Activated CD4-positive, alpha-beta memory T cell treated with anti-CD3 and anti-CD28 coated beads for 36 hours (primary cell): ENCODE results near the gene TSC1. TPM values are rescaled to one million over a fixed set of nuclear protein-coding genes. Genes with fewer than 3 reads are reported as not detected.

Source experiments
- CTCF ChIA-PET: fragments of 350-600 bp; sonication (Branson Sonifier 250); formaldehyde crosslinking; loops from one replicate; lab custom pipeline; 2021; ENCODE audit warnings: antibody characterized with exemption, inconsistent platforms; lab: Charles Lee
- POLR2A ChIA-PET: fragments of 350-600 bp; sonication (Branson Sonifier 250); formaldehyde crosslinking; loops from one replicate; lab custom pipeline; 2021; ENCODE audit warnings: antibody characterized with exemption; lab: Charles Lee
- DNase-seq: peaks from one replicate; pipeline ENCODE4 v3.0.0-alpha.2; 2020
- H3K27ac Mint-ChIP-seq: one replicate; pipeline ENCODE4 v1.8.0; 2021; ENCODE audit warnings: mixed read lengths
- H3K27me3 Mint-ChIP-seq: one replicate; pipeline ENCODE4 v1.8.0; 2021; ENCODE audit warnings: mixed read lengths
- H3K36me3 Mint-ChIP-seq: one replicate; pipeline ENCODE4 v1.8.0; 2021; ENCODE audit warnings: mixed read lengths
- H3K4me1 Mint-ChIP-seq: one replicate; pipeline ENCODE4 v1.8.0; 2021; ENCODE audit warnings: low read depth, mixed read lengths
- H3K4me3 Mint-ChIP-seq: one replicate; pipeline ENCODE4 v1.8.0; 2021; ENCODE audit warnings: mild to moderate bottlenecking, mixed read lengths
- H3K9me3 Mint-ChIP-seq: one replicate; pipeline ENCODE4 v1.8.0; 2021; ENCODE audit warnings: mixed read lengths
- intact Hi-C: fragments of 100-400 bp; cut with micrococcal nuclease; formaldehyde crosslinking; loops from one replicate; pipeline ENCODE4 v1.15.1; 2023
- total RNA-seq, 2 experiments: library from RNA; stranded (reverse); gene quantifications; one replicate each; pipeline ENCODE4 v1.2.3, GENCODE V29; 2021

TSC1 gene
- total RNA-seq, 2 experiments from 2014 or later, result 19.6 to 23.6 TPM

GRCh38 chr9:132866898-132867297 is 77.5 kb downstream of the TSC1 start:
- H3K4me3 Mint-ChIP-seq, result no peak overlapping the region

GRCh38 chr9:132864691-132865090 is 79.7 kb downstream of the TSC1 start:
- Mint-ChIP-seq H3K36me3 (no peaks in the 10 kb centered on the region), H3K4me3 (no peak overlapping the region), H3K27me3 (peaks cover 7% of the 10 kb centered on the region), H3K9me3 (no peaks in the 10 kb centered on the region), H3K27ac (no peak overlapping the region), H3K4me1 (no peaks in the 10 kb centered on the region)
- intact Hi-C loops, result no loop called here
- ChIA-PET CTCF (interaction anchor here (0.7 kb wide), 1 partner anchor 37 kb away, joined by 3 read pairs; no protein-coding TSS in a partner anchor), POLR2A (no interaction called here)
- no peak for DNase-seq

More at GRCh38 chr9:132866898-132867297, 77.5 kb downstream of the TSC1 start:
- DNase-seq, result no peak
- Mint-ChIP-seq H3K36me3 (no peaks in the 10 kb centered on the region), H3K9me3 (no peaks in the 10 kb centered on the region), H3K4me1 (peaks cover 7% of the 10 kb centered on the region), H3K27me3 (peaks cover 3% of the 10 kb centered on the region), H3K27ac (no peak overlapping the region)
- CTCF ChIA-PET, result interaction anchor here (1.4 kb wide), 1 partner anchor 18 kb away, joined by 3 read pairs; no protein-coding TSS in a partner anchor
- POLR2A ChIA-PET, result no interaction called here
- intact Hi-C loops, result no loop called here

GRCh38 chr9:132864277-132864676 is 80.1 kb downstream of the TSC1 start:
- H3K9me3 Mint-ChIP-seq, result no peaks in the 10 kb centered on the region
- intact Hi-C loops, result no loop called here
- DNase-seq, result no peak

GRCh38 chr9:132863096-132863495 is 81.3 kb downstream of the TSC1 start:
- H3K9me3 Mint-ChIP-seq, result no peaks in the 10 kb centered on the region
- no peak overlapping the region for H3K27ac Mint-ChIP-seq
- CTCF ChIA-PET, result no interaction called here
- no peak for DNase-seq
- H3K4me3 Mint-ChIP-seq, result no peak overlapping the region
- H3K27me3 Mint-ChIP-seq, result peaks cover 18% of the 10 kb centered on the region
- intact Hi-C loops, result no loop called here
- no peaks in the 10 kb centered on the region for H3K36me3 Mint-ChIP-seq
- H3K4me1 Mint-ChIP-seq, result no peaks in the 10 kb centered on the region
- POLR2A ChIA-PET, result no interaction called here

More at GRCh38 chr9:132864277-132864676, 80.1 kb downstream of the TSC1 start:
- no peaks in the 10 kb centered on the region for H3K4me1 Mint-ChIP-seq
- H3K4me3 Mint-ChIP-seq, result no peak overlapping the region
- H3K36me3 Mint-ChIP-seq, result no peaks in the 10 kb centered on the region
- CTCF ChIA-PET, result interaction anchor here (0.7 kb wide), 1 partner anchor 38 kb away, joined by 3 read pairs; no protein-coding TSS in a partner anchor
- H3K27me3 Mint-ChIP-seq, result peaks cover 9% of the 10 kb centered on the region
- POLR2A ChIA-PET, result no interaction called here
- H3K27ac Mint-ChIP-seq, result no peak overlapping the region

- no peak overlapping the region for H3K27ac Mint-ChIP-seq
- DNase-seq, result no peak
- CTCF ChIA-PET, result no interaction called here
- intact Hi-C loops, result no loop called here
- no peak overlapping the region for H3K4me3 Mint-ChIP-seq
- POLR2A ChIA-PET, result no interaction called here
- H3K36me3 Mint-ChIP-seq, result no peaks in the 10 kb centered on the region
- no peaks in the 10 kb centered on the region for H3K9me3 Mint-ChIP-seq
- no peaks in the 10 kb centered on the region for H3K4me1 Mint-ChIP-seq
- H3K27me3 Mint-ChIP-seq, result peaks cover 18% of the 10 kb centered on the region
These were observed 81.9 kb downstream of the TSC1 start for GRCh38 chr9:132862533-132862932.

- intact Hi-C loops, result no loop called here
- H3K9me3 Mint-ChIP-seq, result no peaks in the 10 kb centered on the region
- no peak for DNase-seq
- no peaks in the 10 kb centered on the region for H3K4me1 Mint-ChIP-seq
- no peaks in the 10 kb centered on the region for H3K36me3 Mint-ChIP-seq
- CTCF ChIA-PET, result no interaction called here
- H3K27ac Mint-ChIP-seq, result no peak overlapping the region
- H3K27me3 Mint-ChIP-seq, result peaks cover 18% of the 10 kb centered on the region
- POLR2A ChIA-PET, result no interaction called here
- no peak overlapping the region for H3K4me3 Mint-ChIP-seq
These were observed 82.8 kb downstream of the TSC1 start for GRCh38 chr9:132861666-132862065.

- Mint-ChIP-seq H3K27ac (no peak overlapping the region), H3K36me3 (no peaks in the 10 kb centered on the region), H3K27me3 (peaks cover 21% of the 10 kb centered on the region), H3K4me3 (no peak overlapping the region), H3K9me3 (no peaks in the 10 kb centered on the region), H3K4me1 (no peaks in the 10 kb centered on the region)
- no peak for DNase-seq
- ChIA-PET CTCF (interaction anchor here (1.5 kb wide), 1 partner anchor 10 kb away, joined by 4 read pairs; no protein-coding TSS in a partner anchor), POLR2A (no interaction called here)
- intact Hi-C loops, result no loop called here
These were observed 85.7 kb downstream of the TSC1 start for GRCh38 chr9:132858751-132859150.

GRCh38 chr9:132857616-132858342 is 86.6 kb downstream of the TSC1 start:
- ChIA-PET CTCF (interaction anchor here (1.5 kb wide), 1 partner anchor 9 kb away, joined by 4 read pairs; no protein-coding TSS in a partner anchor), POLR2A (no interaction called here)
- intact Hi-C loops, result no loop called here
- Mint-ChIP-seq H3K27me3 (peaks cover 21% of the 10 kb centered on the region), H3K4me3 (no peak overlapping the region), H3K27ac (no peak overlapping the region), H3K36me3 (no peaks in the 10 kb centered on the region), H3K9me3 (no peaks in the 10 kb centered on the region), H3K4me1 (no peaks in the 10 kb centered on the region)
- no peak for DNase-seq

GRCh38 chr9:132857031-132857430 is 87.4 kb downstream of the TSC1 start:
- ChIA-PET POLR2A (no interaction called here), CTCF (no interaction called here)
- Mint-ChIP-seq H3K4me1 (no peaks in the 10 kb centered on the region), H3K9me3 (no peaks in the 10 kb centered on the region), H3K27me3 (peaks cover 17% of the 10 kb centered on the region), H3K4me3 (no peak overlapping the region), H3K27ac (no peak overlapping the region), H3K36me3 (no peaks in the 10 kb centered on the region)
- no peak for DNase-seq
- intact Hi-C loops, result no loop called here

- H3K27ac Mint-ChIP-seq, result no peak overlapping the region
- POLR2A ChIA-PET, result no interaction called here
- no peak for DNase-seq
- no peaks in the 10 kb centered on the region for H3K9me3 Mint-ChIP-seq
- no peaks in the 10 kb centered on the region for H3K36me3 Mint-ChIP-seq
- peaks cover 13% of the 10 kb centered on the region for H3K27me3 Mint-ChIP-seq
- CTCF ChIA-PET, result no interaction called here
- intact Hi-C loops, result no loop called here
- no peak overlapping the region for H3K4me3 Mint-ChIP-seq
- H3K4me1 Mint-ChIP-seq, result no peaks in the 10 kb centered on the region
These were observed 88.5 kb downstream of the TSC1 start for GRCh38 chr9:132855904-132856303.

- H3K27ac Mint-ChIP-seq, result no peak overlapping the region
These were observed 89.6 kb downstream of the TSC1 start for GRCh38 chr9:132854832-132855231.

GRCh38 chr9:132853482-132853881 is 90.9 kb downstream of the TSC1 start:
- ChIA-PET POLR2A (no interaction called here), CTCF (no interaction called here)
- Mint-ChIP-seq H3K36me3 (no peaks in the 10 kb centered on the region), H3K4me3 (no peak overlapping the region), H3K4me1 (peaks cover 6% of the 10 kb centered on the region), H3K27ac (no peak overlapping the region), H3K27me3 (peaks cover 7% of the 10 kb centered on the region), H3K9me3 (no peaks in the 10 kb centered on the region)
- intact Hi-C loops, result no loop called here
- no peak for DNase-seq

More at GRCh38 chr9:132854832-132855231, 89.6 kb downstream of the TSC1 start:
- CTCF ChIA-PET, result no interaction called here
- Mint-ChIP-seq H3K36me3 (no peaks in the 10 kb centered on the region), H3K4me1 (no peaks in the 10 kb centered on the region), H3K9me3 (no peaks in the 10 kb centered on the region), H3K4me3 (no peak overlapping the region), H3K27me3 (peaks cover 13% of the 10 kb centered on the region)
- DNase-seq, result no peak
- intact Hi-C loops, result no loop called here
- POLR2A ChIA-PET, result no interaction called here
